Measurements from ENCODE around the gene CNTF. TPM values are rescaled to one million over a fixed set of nuclear protein-coding genes. Genes with fewer than 3 reads are reported as not detected.
"Not testable (repeated sequence)": the region's sequence is repeated elsewhere in the genome, so short reads cannot be mapped to it uniquely, and the experiment has no call there.

CNTF gene
- 1 to 10 TPM; 1.3 to 2.5 (median 1.9) TPM for total RNA-seq

GRCh38 chr11:58622344-58622743, at the start of gene CNTF:
Gene CNTF (plus strand): TSS chr11:58622665. CDS start chr11:58622753, 88 bp downstream.
- intact Hi-C loops (cut with DNase I) = loop anchor here (5.0 kb wide), 1 partner anchor 40 kb away; no protein-coding TSS in a partner anchor
- 34% methylated on average over 2 of the region's 2 CpGs for WGBS
- TF ChIP-seq EP300 (IDR thresholded peaks at IDR 0.05) = no peak
- no peaks in the 10 kb centered on the region for H3K9me3 ChIP-seq
- no peak within 1 kb of the TSS for H3K4me3 ChIP-seq
- DNase-seq (ENCODE audit: extremely low spot score) = no peak
- peak within 1 kb of the TSS; percentile 1 to 56 (median 35) for H3K27ac ChIP-seq (replicated peaks in 1 of 4)
- peaks cover 10 to 78% (median 47%) of the 10 kb centered on the region in 4 donors for H3K36me3 ChIP-seq
- H3K4me1 ChIP-seq = peaks cover 23 to 34% (median 26%) of the 10 kb centered on the region in 4 donors
- no peaks in the 10 kb centered on the region for H3K27me3 ChIP-seq

- H3K27me3 ChIP-seq; DNase-seq (ENCODE audit: extremely low spot score); intact Hi-C loops (cut with DNase I); H3K9me3 ChIP-seq: not testable (repeated sequence)
- H3K4me3 ChIP-seq = peak overlapping the region in 1 of 4 donors; percentile 21
- WGBS = 89% methylated on average over 14 of the region's 14 CpGs
- H3K4me1 ChIP-seq = peaks cover 42 to 51% (median 48%) of the 10 kb centered on the region in 4 donors
- peaks cover 0 to 21% (median 12%) of the 10 kb centered on the region in 4 donors for H3K36me3 ChIP-seq
- peak overlapping the region; percentile 99 to 100 (median 100) for H3K27ac ChIP-seq (replicated peaks in 1 of 4)
These were observed 49.6 kb upstream of the CNTF start for GRCh38 chr11:58572906-58573305.

- Histone ChIP-seq H3K36me3 (peaks cover 0 to 16% (median 12%) of the 10 kb centered on the region in 4 donors), H3K9me3 (no peaks in the 10 kb centered on the region), H3K27ac (replicated peaks in 1 of 4) (peak overlapping the region; percentile 99 to 100 (median 100)), H3K4me3 (peak overlapping the region in 3 of 4 donors; percentile 13 to 41 (median 21)), H3K27me3 (no peaks in the 10 kb centered on the region), H3K4me1 (peaks cover 42 to 50% (median 47%) of the 10 kb centered on the region in 4 donors)
- DNase-seq (ENCODE audit: extremely low spot score) = peak; percentile 92
- no peak for TF ChIP-seq POLR2A (IDR thresholded peaks at IDR 0.05; ENCODE audit: low read depth)
- peak in 1 of 3 experiments; percentile 3 for TF ChIP-seq CTCF (IDR thresholded peaks at IDR 0.05)
- TF ChIP-seq POLR2AphosphoS5 (IDR thresholded peaks at IDR 0.05) = peak in 1 of 2 donors; percentile 51
- no peak for TF ChIP-seq EP300 (IDR thresholded peaks at IDR 0.05)
- WGBS = 46% methylated on average over 4 of the region's 4 CpGs
- intact Hi-C loops (cut with DNase I) = no loop called here
These were observed 48.9 kb upstream of the CNTF start for GRCh38 chr11:58573451-58574104.

- H3K4me3 ChIP-seq = peak overlapping the region in 2 of 4 donors; percentile 5 to 34
- peaks cover 0 to 3% (median 2%) of the 10 kb centered on the region in 4 donors for H3K36me3 ChIP-seq
- peaks cover 42 to 50% (median 47%) of the 10 kb centered on the region in 4 donors for H3K4me1 ChIP-seq
- intact Hi-C loops (cut with DNase I) = no loop called here
- no peaks in the 10 kb centered on the region for H3K27me3 ChIP-seq
- TF ChIP-seq POLR2AphosphoS5 (IDR thresholded peaks at IDR 0.05) (no peak), POLR2A (IDR thresholded peaks at IDR 0.05; ENCODE audit: low read depth) (no peak), EP300 (IDR thresholded peaks at IDR 0.05) (no peak), CTCF (IDR thresholded peaks at IDR 0.05) (no peak)
- peak overlapping the region; percentile 99 to 100 (median 100) for H3K27ac ChIP-seq (replicated peaks in 1 of 4)
- DNase-seq (ENCODE audit: extremely low spot score) = no peak
- no peaks in the 10 kb centered on the region for H3K9me3 ChIP-seq
These were observed 47.6 kb upstream of the CNTF start for GRCh38 chr11:58574881-58575280.

GRCh38 chr11:58575377-58576020, 47.0 kb upstream of the CNTF start, which contains the start of gene LPXN:
Gene LPXN (minus strand): TSS chr11:58575856. CDS start chr11:58575772, 84 bp downstream.
- Histone ChIP-seq H3K27me3 (no peaks in the 10 kb centered on the region), H3K36me3 (no peaks in the 10 kb centered on the region), H3K4me1 (peaks cover 47 to 55% (median 53%) of the 10 kb centered on the region in 4 donors), H3K9me3 (no peaks in the 10 kb centered on the region), H3K27ac (replicated peaks in 1 of 4) (peak within 1 kb of the TSS; percentile 99 to 100 (median 100)), H3K4me3 (peak within 1 kb of the TSS in 3 of 4 donors; percentile 5 to 98 (median 34))
- no peak for DNase-seq (ENCODE audit: extremely low spot score)
- 60% methylated on average over 6 of the region's 6 CpGs for WGBS
- TF ChIP-seq POLR2A (IDR thresholded peaks at IDR 0.05; ENCODE audit: low read depth) = no peak
- TF ChIP-seq EP300 (IDR thresholded peaks at IDR 0.05) = no peak
- peak in 1 of 2 donors; percentile 18 for TF ChIP-seq POLR2AphosphoS5 (IDR thresholded peaks at IDR 0.05)
- intact Hi-C loops (cut with DNase I) = no loop called here

- H3K36me3 ChIP-seq = no peaks in the 10 kb centered on the region
- peak overlapping the region; percentile 85 to 98 (median 95) for H3K4me3 ChIP-seq
- H3K9me3 ChIP-seq = no peaks in the 10 kb centered on the region
- 27% methylated on average over 4 of the region's 4 CpGs for WGBS
- TF ChIP-seq POLR2A (IDR thresholded peaks at IDR 0.05; ENCODE audit: low read depth) = no peak
- TF ChIP-seq EP300 (IDR thresholded peaks at IDR 0.05) = no peak
- peak; percentile 33 to 51 (median 50) for TF ChIP-seq CTCF (IDR thresholded peaks at IDR 0.05)
- H3K27me3 ChIP-seq = no peaks in the 10 kb centered on the region
- intact Hi-C loops (cut with DNase I) = no loop called here
- DNase-seq (ENCODE audit: extremely low spot score) = no peak
- peaks cover 60 to 70% (median 67%) of the 10 kb centered on the region in 4 donors for H3K4me1 ChIP-seq
- H3K27ac ChIP-seq (replicated peaks in 1 of 4) = peak overlapping the region; percentile 99 to 100 (median 100)
These were observed 45.5 kb upstream of the CNTF start for GRCh38 chr11:58576887-58577471.
